Choroid plexus epithelial cell (primary cell): ENCODE results near the gene ZFHX2.
A peak's percentile ranks its signal among the peaks of the same experiment; 100 is the strongest.

Experiments
- DNase-seq: peaks from one replicate; pipeline ENCODE4 v3.0.0-alpha.2; 2010; ENCODE audit warnings: low read depth
- H3K4me3 ChIP-seq: 2 replicates; pipeline ENCODE4 v1.5.1; 2011; ENCODE audit warnings: low read depth, mild to moderate bottlenecking, control low read depth, low read length, moderate library complexity
- TF ChIP-seq, protein P1 (sequence below): conservative IDR thresholded peaks from 2 replicates; pipeline ENCODE4 v1.5.1; 2011; ENCODE audit warnings: low read depth, mild to moderate bottlenecking, control low read depth, inconsistent platforms, low read length, moderate library complexity

The ZFHX2 gene

GRCh38 chr14:23561873-23562821 is 10.6 kb upstream of the ZFHX2 start:
- no peak overlapping the region for H3K4me3 ChIP-seq
- TF ChIP-seq, protein P1, sequence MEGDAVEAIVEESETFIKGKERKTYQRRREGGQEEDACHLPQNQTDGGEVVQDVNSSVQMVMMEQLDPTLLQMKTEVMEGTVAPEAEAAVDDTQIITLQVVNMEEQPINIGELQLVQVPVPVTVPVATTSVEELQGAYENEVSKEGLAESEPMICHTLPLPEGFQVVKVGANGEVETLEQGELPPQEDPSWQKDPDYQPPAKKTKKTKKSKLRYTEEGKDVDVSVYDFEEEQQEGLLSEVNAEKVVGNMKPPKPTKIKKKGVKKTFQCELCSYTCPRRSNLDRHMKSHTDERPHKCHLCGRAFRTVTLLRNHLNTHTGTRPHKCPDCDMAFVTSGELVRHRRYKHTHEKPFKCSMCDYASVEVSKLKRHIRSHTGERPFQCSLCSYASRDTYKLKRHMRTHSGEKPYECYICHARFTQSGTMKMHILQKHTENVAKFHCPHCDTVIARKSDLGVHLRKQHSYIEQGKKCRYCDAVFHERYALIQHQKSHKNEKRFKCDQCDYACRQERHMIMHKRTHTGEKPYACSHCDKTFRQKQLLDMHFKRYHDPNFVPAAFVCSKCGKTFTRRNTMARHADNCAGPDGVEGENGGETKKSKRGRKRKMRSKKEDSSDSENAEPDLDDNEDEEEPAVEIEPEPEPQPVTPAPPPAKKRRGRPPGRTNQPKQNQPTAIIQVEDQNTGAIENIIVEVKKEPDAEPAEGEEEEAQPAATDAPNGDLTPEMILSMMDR, result no peak

GRCh38 chr14:23561259-23561658 is 9.7 kb upstream of the ZFHX2 start:
- no peak overlapping the region for H3K4me3 ChIP-seq
- TF ChIP-seq, protein P1, result no peak
- DNase-seq, result no peak

More at GRCh38 chr14:23561873-23562821, 10.6 kb upstream of the ZFHX2 start:
- DNase-seq, result no peak

- DNase-seq, result no peak
- TF ChIP-seq, protein P1, result no peak
- no peak overlapping the region for H3K4me3 ChIP-seq
These were observed 8.5 kb upstream of the ZFHX2 start for GRCh38 chr14:23559926-23560520.

- DNase-seq, result peak; percentile 73
- no peak overlapping the region for H3K4me3 ChIP-seq
- TF ChIP-seq, protein P1, result peak; percentile 98
These were observed 7.7 kb upstream of the ZFHX2 start for GRCh38 chr14:23559010-23559925.

DNA sequence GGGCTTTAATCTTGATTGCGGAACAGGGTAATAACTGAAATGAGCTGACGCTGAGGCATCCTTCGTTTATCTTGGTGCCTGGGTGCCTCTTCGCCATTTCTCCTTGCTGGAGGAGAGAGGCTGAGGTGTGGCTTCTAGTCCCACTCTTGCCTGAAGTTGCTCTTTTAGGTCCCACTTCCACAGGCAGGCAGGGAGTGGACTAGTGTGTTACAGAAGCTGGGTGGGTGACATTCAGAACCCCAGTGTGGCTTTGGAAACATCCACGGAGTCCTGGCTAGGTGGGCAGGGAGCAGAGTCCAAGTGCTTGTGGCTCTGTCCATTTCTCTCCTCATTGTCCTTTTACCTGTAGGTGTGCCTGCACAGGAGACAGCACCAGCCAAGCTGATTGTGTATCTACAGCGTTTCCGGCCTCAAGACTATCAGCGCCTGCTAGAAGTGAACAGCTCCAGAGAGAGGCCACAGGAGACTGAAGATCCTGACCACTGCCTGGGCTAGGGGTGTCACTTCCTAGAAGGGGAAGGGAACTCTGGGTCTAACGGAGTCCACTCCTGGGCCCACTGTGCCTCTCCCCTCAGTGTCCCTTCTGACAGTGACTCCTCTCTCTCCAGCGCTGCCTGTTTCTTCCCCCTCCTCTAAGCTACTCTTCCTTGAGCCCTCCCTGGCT is 6.9 kb upstream of the ZFHX2 start:
- DNase-seq, result no peak
- H3K4me3 ChIP-seq, result no peak overlapping the region
- TF ChIP-seq, protein P1, result no peak

- H3K4me3 ChIP-seq, result no peak overlapping the region
- TF ChIP-seq, protein P1, result no peak
- no peak for DNase-seq
These were observed 6.4 kb upstream of the ZFHX2 start for GRCh38 chr14:23557946-23558345.
